ENCODE results near the gene TYRP1. TPM values are rescaled to one million over a fixed set of nuclear protein-coding genes. Genes with fewer than 3 reads are reported as not detected.

Gene TYRP1
- polyA plus RNA-seq, 1 donor from 2014 or later: not detected

DNA sequence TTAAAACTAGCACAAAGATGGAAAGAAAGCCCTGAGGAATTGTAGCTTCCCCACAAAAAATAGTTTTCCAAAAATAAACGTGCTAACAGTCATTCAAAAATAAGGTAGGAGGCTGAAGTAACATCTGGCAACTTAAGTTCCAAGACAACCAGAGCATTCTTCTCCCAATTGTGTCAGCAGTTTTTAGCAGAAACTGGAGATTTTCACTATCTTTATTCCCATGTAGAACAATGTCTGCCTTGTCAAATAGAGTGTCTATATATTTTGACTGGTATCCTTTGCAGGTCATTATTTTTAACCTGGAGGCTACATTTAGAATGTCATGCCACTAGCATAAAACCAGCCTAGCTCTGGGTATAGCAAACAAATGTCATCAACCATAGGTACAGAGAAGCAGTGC is 10.8 kb downstream of the TYRP1 start:
- no peak overlapping the region for H3K4me3 ChIP-seq (ENCODE audit: low read length)
- H3F3A ChIP-seq (ENCODE audit: insufficient read depth, low read length, poor library complexity, severe bottlenecking): no peaks in the 10 kb centered on the region
- H4K20me1 ChIP-seq (ENCODE audit: insufficient read depth): no peaks in the 10 kb centered on the region
- H3K9me2 ChIP-seq (ENCODE audit: insufficient read depth, low read length): no peaks in the 10 kb centered on the region
- no peaks in the 10 kb centered on the region for H3K9me3 ChIP-seq (ENCODE audit: low read length)
- no peaks in the 10 kb centered on the region for H3K27me3 ChIP-seq (ENCODE audit: insufficient read depth, low read depth, low read length)
- no peak overlapping the region for H3K27ac ChIP-seq (ENCODE audit: low read length)
- no peaks in the 10 kb centered on the region for H3K79me2 ChIP-seq (replicated peaks; ENCODE audit: insufficient read depth, low read length)
- H2AFZ ChIP-seq (ENCODE audit: low read depth, low read length): no peak overlapping the region
- H3K9ac ChIP-seq (ENCODE audit: low read length): no peak overlapping the region
- no peaks in the 10 kb centered on the region for H3K36me3 ChIP-seq (ENCODE audit: insufficient read depth, low read length)
- H3K4me2 ChIP-seq (ENCODE audit: low read length): no peak overlapping the region
- TF ChIP-seq TAF1 (IDR thresholded peaks at IDR 0.05; ENCODE audit: low read depth) (no peak), SMC3 (conservative IDR thresholded peaks at IDR 0.05; ENCODE audit: poor library complexity) (no peak), POLR2AphosphoS5 (IDR thresholded peaks at IDR 0.05) (no peak), RAD21 (conservative IDR thresholded peaks at IDR 0.05) (no peak), EP300 (conservative IDR thresholded peaks at IDR 0.05; ENCODE audit: poor library complexity, severe bottlenecking) (no peak), MXI1 (conservative IDR thresholded peaks at IDR 0.05; ENCODE audit: poor library complexity, severe bottlenecking) (no peak), EZH2 (IDR thresholded peaks at IDR 0.05; ENCODE audit: borderline replicate concordance, insufficient read depth, low read length, poor library complexity, severe bottlenecking) (no peak)
- TF ChIP-seq, protein P1, sequence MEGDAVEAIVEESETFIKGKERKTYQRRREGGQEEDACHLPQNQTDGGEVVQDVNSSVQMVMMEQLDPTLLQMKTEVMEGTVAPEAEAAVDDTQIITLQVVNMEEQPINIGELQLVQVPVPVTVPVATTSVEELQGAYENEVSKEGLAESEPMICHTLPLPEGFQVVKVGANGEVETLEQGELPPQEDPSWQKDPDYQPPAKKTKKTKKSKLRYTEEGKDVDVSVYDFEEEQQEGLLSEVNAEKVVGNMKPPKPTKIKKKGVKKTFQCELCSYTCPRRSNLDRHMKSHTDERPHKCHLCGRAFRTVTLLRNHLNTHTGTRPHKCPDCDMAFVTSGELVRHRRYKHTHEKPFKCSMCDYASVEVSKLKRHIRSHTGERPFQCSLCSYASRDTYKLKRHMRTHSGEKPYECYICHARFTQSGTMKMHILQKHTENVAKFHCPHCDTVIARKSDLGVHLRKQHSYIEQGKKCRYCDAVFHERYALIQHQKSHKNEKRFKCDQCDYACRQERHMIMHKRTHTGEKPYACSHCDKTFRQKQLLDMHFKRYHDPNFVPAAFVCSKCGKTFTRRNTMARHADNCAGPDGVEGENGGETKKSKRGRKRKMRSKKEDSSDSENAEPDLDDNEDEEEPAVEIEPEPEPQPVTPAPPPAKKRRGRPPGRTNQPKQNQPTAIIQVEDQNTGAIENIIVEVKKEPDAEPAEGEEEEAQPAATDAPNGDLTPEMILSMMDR (IDR thresholded peaks at IDR 0.05; ENCODE audit: poor library complexity, severe bottlenecking): no peak
- TF ChIP-seq, protein P2, sequence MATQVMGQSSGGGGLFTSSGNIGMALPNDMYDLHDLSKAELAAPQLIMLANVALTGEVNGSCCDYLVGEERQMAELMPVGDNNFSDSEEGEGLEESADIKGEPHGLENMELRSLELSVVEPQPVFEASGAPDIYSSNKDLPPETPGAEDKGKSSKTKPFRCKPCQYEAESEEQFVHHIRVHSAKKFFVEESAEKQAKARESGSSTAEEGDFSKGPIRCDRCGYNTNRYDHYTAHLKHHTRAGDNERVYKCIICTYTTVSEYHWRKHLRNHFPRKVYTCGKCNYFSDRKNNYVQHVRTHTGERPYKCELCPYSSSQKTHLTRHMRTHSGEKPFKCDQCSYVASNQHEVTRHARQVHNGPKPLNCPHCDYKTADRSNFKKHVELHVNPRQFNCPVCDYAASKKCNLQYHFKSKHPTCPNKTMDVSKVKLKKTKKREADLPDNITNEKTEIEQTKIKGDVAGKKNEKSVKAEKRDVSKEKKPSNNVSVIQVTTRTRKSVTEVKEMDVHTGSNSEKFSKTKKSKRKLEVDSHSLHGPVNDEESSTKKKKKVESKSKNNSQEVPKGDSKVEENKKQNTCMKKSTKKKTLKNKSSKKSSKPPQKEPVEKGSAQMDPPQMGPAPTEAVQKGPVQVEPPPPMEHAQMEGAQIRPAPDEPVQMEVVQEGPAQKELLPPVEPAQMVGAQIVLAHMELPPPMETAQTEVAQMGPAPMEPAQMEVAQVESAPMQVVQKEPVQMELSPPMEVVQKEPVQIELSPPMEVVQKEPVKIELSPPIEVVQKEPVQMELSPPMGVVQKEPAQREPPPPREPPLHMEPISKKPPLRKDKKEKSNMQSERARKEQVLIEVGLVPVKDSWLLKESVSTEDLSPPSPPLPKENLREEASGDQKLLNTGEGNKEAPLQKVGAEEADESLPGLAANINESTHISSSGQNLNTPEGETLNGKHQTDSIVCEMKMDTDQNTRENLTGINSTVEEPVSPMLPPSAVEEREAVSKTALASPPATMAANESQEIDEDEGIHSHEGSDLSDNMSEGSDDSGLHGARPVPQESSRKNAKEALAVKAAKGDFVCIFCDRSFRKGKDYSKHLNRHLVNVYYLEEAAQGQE (IDR thresholded peaks at IDR 0.05; ENCODE audit: borderline replicate concordance): no peak

DNA sequence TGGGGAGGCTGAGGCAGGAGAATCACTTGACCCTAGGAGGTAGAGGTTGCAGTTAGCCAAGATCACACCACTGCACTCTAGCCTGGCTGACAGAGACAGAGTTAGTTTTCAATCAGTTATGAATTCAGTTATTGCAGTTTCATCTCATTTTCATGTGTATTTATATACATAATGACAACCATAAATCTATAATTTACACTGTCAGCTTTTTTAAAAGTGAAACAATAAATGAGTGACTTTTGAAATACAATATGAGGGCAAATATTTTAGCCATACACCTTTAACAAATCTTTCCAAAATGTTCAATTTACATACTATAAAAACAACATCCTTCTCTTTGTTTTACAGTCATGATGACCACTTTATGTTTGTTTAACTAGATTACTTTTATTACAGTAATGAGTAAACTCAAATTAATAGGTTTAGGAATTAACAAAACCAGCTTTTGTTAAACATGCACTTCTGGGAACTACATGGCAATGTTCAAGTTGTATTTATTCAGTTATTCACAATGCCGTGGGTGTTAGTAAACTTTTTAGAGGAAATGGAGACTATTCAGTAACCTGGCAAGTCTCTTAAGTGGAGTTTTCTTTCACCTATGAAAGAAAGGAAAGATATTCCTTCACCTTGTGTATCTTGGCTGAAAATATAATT is 12.7 kb downstream of the TYRP1 start:
- H3F3A ChIP-seq (ENCODE audit: insufficient read depth, low read length, poor library complexity, severe bottlenecking): no peaks in the 10 kb centered on the region
- TF ChIP-seq POLR2AphosphoS5 (IDR thresholded peaks at IDR 0.05): no peak
- TF ChIP-seq, protein P1 (IDR thresholded peaks at IDR 0.05; ENCODE audit: poor library complexity, severe bottlenecking): no peak
- TF ChIP-seq, protein P2 (IDR thresholded peaks at IDR 0.05; ENCODE audit: borderline replicate concordance): no peak
- TF ChIP-seq EZH2 (IDR thresholded peaks at IDR 0.05; ENCODE audit: borderline replicate concordance, insufficient read depth, low read length, poor library complexity, severe bottlenecking): no peak
- no peak for TF ChIP-seq TAF1 (IDR thresholded peaks at IDR 0.05; ENCODE audit: low read depth)
- no peak for TF ChIP-seq RAD21 (conservative IDR thresholded peaks at IDR 0.05)
- TF ChIP-seq EP300 (conservative IDR thresholded peaks at IDR 0.05; ENCODE audit: poor library complexity, severe bottlenecking): no peak
- no peak for TF ChIP-seq MXI1 (conservative IDR thresholded peaks at IDR 0.05; ENCODE audit: poor library complexity, severe bottlenecking)
- no peak for TF ChIP-seq SMC3 (conservative IDR thresholded peaks at IDR 0.05; ENCODE audit: poor library complexity)

More for the DNA sequence above, 12.7 kb downstream of the TYRP1 start:
- no peak overlapping the region for H2AFZ ChIP-seq (ENCODE audit: low read depth, low read length)
- no peaks in the 10 kb centered on the region for H3K79me2 ChIP-seq (replicated peaks; ENCODE audit: insufficient read depth, low read length)
- no peak overlapping the region for H3K27ac ChIP-seq (ENCODE audit: low read length)
- H3K9me3 ChIP-seq (ENCODE audit: low read length): no peaks in the 10 kb centered on the region
- H3K27me3 ChIP-seq (ENCODE audit: insufficient read depth, low read depth, low read length): no peaks in the 10 kb centered on the region
- H3K9me2 ChIP-seq (ENCODE audit: insufficient read depth, low read length): no peaks in the 10 kb centered on the region
- H3K9ac ChIP-seq (ENCODE audit: low read length): no peak overlapping the region
- no peak overlapping the region for H3K4me3 ChIP-seq (ENCODE audit: low read length)
- H3K4me2 ChIP-seq (ENCODE audit: low read length): no peak overlapping the region
- H3K36me3 ChIP-seq (ENCODE audit: insufficient read depth, low read length): no peaks in the 10 kb centered on the region
- no peaks in the 10 kb centered on the region for H4K20me1 ChIP-seq (ENCODE audit: insufficient read depth)
